A172 (cell line): ENCODE data around the gene PRR20D. TPM values are rescaled to one million over a fixed set of nuclear protein-coding genes. Genes with fewer than 3 reads are reported as not detected.
"Not testable (repeated sequence)": the region's sequence is repeated elsewhere in the genome, so short reads cannot be mapped to it uniquely, and the experiment has no call there.

Source experiments
- DNase-seq: peaks from one replicate; pipeline ENCODE4 v3.0.0-alpha.2; 2015; ENCODE audit warnings: low spot score
- total RNA-seq: library from RNA; depleted of rRNA; stranded (reverse); fragments of >200 nt; shearing (Covaris generic); gene quantifications from 2 replicates; pipeline ENCODE4 v1.2.3, GENCODE V29; 2014; rRNA removed

The PRR20D gene
- not detected in 2 replicates for total RNA-seq

GRCh38 chr13:57160332-57160731 lies at the start of gene PRR20D:
PRR20D (plus strand) TSS chr13:57160632; CDS start chr13:57161019, 387 bp downstream.
- not testable (repeated sequence) for DNase-seq

GRCh38 chr13:57114945-57115344 lies 45.5 kb upstream of the PRR20D start:
- DNase-seq, result no peak

- DNase-seq, result no peak
These were observed 36.8 kb upstream of the PRR20D start for GRCh38 chr13:57123681-57124080.

DNA sequence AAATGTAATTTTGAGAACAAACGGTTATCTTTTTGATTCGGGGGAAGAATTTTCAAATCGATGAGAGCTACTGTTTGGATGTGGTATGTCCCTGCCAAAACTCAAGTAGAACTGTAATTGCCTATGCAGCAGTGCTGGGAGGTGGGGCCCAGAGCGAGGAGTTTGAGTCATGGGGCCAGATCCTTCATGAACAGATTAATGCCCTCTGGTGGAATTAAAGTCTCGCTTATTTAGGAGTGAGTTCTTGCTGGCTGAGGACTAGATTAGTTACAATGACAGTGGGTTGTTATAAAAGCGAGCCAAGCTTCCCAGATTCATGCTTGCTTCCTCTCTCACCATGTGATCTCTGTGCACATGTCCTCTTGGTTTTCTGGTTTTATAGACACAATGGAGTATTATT lies 31.5 kb upstream of the PRR20D start:
- DNase-seq, result peak; percentile 0

DNA sequence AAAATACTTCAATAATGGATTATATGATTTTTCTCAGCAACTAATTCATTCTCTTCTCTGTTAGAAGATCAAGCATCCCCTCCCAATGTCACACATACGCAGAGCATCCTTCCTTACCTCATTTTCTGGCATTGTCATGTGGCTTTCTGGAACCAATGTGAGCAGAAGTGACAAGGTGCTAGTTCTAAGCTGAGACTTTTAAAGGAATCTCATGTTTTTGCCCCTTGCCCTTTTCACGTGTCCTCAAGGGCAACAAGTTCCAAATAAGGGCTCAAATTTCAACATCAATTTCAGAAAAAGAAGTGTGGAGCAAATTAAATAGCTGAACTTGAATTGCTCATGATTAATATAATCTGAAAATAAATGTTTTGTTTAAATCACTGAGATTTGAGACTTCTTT lies 24.3 kb upstream of the PRR20D start:
- no peak for DNase-seq

DNA sequence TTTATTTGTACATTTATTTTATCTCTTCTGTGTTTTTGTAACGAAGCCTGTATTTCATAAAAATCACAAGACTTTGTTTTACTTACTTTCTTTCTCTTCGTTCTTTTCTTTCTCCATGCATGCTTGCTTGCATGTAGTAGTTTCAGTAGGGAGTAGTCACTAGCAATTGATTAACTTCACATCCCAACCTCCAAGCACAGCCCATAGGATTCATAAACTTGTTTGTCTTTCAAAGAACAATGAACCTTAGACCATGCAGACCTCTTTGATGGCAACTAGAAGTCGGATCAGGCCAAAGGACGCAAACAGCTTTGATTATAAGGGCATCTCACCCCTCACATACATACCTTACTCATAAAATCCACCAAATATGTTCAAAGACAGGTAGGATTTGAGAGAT lies 22.8 kb upstream of the PRR20D start:
- DNase-seq, result no peak

DNA sequence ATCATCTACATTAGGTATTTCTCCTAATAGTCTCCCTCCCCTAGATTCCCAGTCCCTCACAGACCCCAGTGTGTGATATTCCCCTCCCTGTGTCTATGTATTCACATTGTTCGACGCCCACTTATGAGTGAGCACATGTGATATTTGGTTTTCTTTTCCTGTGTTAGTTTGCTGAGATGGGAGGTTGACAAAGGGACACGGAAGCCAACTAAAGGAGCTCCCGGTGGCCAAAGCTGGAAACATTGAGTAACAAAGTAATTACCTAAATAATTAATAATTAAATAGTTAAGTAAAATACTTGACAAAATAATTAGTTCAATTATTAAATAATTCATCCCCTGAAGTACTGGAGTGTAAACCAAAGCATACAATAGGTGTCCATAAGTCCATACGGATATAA lies 21.4 kb upstream of the PRR20D start:
- no peak for DNase-seq

DNA sequence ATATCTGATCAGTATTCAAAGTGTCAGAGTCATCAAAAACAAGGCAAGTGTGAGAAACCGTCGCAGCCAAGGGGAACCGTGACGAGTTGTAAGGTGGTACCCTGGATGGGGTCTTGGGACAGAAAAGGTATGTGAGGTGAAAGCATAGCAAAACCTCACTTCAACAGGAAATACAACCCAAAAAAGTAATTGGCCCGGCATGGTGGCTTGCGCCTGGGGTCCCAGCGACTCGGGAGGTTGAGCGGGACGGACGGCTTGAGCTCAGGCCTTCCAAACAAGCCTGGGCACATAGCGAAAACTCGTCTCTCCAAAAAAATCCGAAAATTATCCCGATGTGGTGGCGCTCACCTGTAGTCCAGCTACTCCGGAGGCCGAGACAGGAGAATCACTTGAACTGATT lies 20.7 kb upstream of the PRR20D start:
- DNase-seq, result not testable (repeated sequence)

- not testable (repeated sequence) for DNase-seq
These were observed 20.0 kb upstream of the PRR20D start, which contains the start of gene PRR20A for GRCh38 chr13:57140235-57140968. PRR20A (plus strand) TSS chr13:57140918; CDS start chr13:57141305, 387 bp downstream.

- DNase-seq, result not testable (repeated sequence)
These were observed 13.2 kb upstream of the PRR20D start, which contains the start of gene PRR20B for GRCh38 chr13:57147188-57147587. PRR20B (plus strand) TSS chr13:57147488; CDS start chr13:57147875, 387 bp downstream.

DNA sequence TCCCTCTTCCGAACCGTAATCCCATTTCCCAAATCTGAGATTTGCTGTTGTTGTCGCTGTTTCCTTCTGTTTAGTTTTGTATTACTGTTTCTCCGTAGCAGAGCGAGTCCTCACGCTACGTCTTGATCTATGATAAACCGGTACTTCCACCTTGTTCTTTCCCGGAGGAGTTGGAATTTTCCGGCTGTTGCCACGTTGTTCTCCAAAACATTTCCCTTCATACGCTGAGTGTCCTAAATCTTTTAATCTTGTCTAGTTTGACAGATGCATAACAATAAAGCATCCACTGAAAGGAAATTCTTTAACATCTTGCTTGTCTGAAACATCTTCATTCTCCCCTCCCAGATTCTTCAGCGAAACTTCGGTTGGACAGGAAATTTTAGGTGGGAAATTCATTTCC lies 12.3 kb upstream of the PRR20D start:
- not testable (repeated sequence) for DNase-seq

GRCh38 chr13:57153761-57154160 lies 6.7 kb upstream of the PRR20D start, which contains the start of gene PRR20C:
PRR20C (plus strand) TSS chr13:57154061; CDS start chr13:57154448, 387 bp downstream.
- DNase-seq, result not testable (repeated sequence)

GRCh38 chr13:57166897-57167296 lies 6.5 kb downstream of the PRR20D start, which contains the start of gene PRR20E:
PRR20E (plus strand) TSS chr13:57167197; CDS start chr13:57167584, 387 bp downstream.
- DNase-seq, result not testable (repeated sequence)

DNA sequence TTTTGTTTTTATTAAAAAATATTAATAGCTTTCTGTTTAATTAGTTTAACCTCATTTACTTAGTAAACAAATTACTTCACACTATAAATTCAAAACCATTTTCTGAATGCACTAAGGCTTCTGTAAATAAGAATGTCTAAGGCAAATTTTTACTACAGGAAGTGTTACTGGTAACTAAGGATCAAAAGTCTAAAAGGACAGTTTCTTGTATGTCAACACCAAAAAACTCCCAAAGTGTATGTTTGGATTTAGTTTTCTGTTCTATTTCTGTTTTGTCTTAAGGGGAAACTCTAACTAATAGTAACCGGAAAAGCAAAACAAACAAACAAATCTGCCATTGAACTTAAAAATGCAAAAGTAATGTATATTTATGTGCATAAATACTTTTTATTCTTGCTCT lies 31.2 kb downstream of the PRR20D start:
- DNase-seq, result no peak

GRCh38 chr13:57212989-57213388 lies 52.6 kb downstream of the PRR20D start:
- no peak for DNase-seq

Other genes starting within 250 kb of the PRR20D start
- not detected in 2 replicates for gene PRR20A, start 19.7 kb upstream of the PRR20D start, total RNA-seq
- gene PRR20B, start 13.1 kb upstream of the PRR20D start, total RNA-seq, result not detected in 2 replicates
- gene PRR20C, start 6.6 kb upstream of the PRR20D start, total RNA-seq, result not detected in 2 replicates
- not detected in 2 replicates for gene PRR20E, start 6.6 kb downstream of the PRR20D start, total RNA-seq